H1 (cell line): ENCODE results near the gene AGAP1.

ENCODE experiments used
- CBX8 ChIP-seq: fragments of 300-800, 300-1000 bp; sonication (generic); IDR thresholded peaks from 2 replicates; pipeline ENCODE4 v1.7.1; 2016; ENCODE audit warnings: low read depth, low read length, borderline replicate concordance
- FOSL1 ChIP-seq: IDR thresholded peaks from 2 replicates; pipeline ENCODE4 v1.6.1; 2011; ENCODE audit warnings: mild to moderate bottlenecking, low read depth, low read length, moderate library complexity; ENCODE audit not compliant: insufficient read depth
- KDM4A ChIP-seq: IDR thresholded peaks from one replicate; pipeline ENCODE4 v1.7.1; 2012; ENCODE audit warnings: low read depth, mild to moderate bottlenecking, moderate library complexity, low read length, inconsistent platforms; ENCODE audit not compliant: severe bottlenecking
- POLR2AphosphoS5 ChIP-seq: IDR thresholded peaks from 2 replicates; pipeline ENCODE4 v1.6.1; 2011; ENCODE audit warnings: low read depth, low read length
- RNF2 ChIP-seq: fragments of 200-900, 300-1000 bp; sonication (generic); IDR thresholded peaks from 2 replicates; pipeline ENCODE4 v1.7.1; 2016; ENCODE audit warnings: borderline replicate concordance, low read depth, mild to moderate bottlenecking, antibody characterized with exemption, low read length; ENCODE audit not compliant: poor library complexity, severe bottlenecking; ENCODE audit errors: missing control alignments
- TF ChIP-seq, protein P1 (sequence below): IDR thresholded peaks from 2 replicates; pipeline ENCODE4 v1.6.1; 2012; ENCODE audit warnings: inconsistent platforms

DNA sequence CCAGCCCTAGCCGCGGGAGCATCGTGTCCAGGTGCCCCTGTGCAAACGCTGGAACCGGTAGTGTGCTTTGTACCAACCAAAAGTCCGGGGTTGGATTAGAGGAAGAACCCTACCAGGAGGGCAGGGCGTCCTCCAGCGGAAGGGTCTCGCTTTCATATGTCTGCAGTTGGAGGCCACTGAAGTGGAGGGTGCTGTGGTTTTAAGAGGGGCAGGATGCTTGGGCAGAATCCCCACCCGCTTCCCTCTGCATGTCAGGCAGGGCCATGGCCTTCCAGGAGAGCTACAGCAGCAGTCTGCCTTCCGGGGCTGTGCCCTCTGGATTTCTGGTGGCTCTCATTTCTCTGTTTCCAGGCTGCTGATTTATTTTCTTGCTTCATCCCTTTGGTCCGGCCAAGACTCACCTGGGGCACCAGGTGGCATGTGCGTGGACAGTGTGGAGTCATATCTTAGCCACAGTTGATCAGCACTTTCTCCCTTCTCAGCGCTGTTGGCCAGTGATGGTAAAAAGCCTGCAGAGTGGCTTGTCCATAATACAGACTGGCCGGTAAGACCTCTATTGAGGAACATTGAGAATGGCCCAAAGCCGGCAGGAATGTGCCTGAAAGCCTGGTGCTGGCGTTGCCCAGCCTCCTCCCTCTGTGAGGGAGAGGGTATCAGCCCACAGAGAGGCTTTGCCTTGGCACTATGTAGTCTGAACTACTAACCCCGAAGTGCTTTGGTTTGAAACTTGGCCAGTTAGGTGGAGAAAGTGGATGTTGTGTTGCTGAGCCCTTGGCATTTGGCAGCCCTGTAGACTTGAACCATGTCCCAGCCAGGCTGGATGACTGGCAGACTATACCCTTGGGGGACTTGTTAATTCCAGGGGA, 1.8 kb downstream of the AGAP1 start:
- no peak for TF ChIP-seq RNF2
- TF ChIP-seq POLR2AphosphoS5: no peak
- no peak for TF ChIP-seq KDM4A
- no peak for TF ChIP-seq CBX8
- TF ChIP-seq FOSL1: no peak
- TF ChIP-seq, protein P1, sequence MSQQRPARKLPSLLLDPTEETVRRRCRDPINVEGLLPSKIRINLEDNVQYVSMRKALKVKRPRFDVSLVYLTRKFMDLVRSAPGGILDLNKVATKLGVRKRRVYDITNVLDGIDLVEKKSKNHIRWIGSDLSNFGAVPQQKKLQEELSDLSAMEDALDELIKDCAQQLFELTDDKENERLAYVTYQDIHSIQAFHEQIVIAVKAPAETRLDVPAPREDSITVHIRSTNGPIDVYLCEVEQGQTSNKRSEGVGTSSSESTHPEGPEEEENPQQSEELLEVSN: no peak
